GM18526 (cell line): Measurements from ENCODE around the gene CXCL8.

ENCODE experiments used
- POLR2A ChIP-seq: IDR thresholded peaks from 3 replicates; pipeline ENCODE4 v1.6.1; 2011; ENCODE audit not compliant: insufficient read length; ENCODE audit errors: extremely low read depth

CXCL8 gene

DNA sequence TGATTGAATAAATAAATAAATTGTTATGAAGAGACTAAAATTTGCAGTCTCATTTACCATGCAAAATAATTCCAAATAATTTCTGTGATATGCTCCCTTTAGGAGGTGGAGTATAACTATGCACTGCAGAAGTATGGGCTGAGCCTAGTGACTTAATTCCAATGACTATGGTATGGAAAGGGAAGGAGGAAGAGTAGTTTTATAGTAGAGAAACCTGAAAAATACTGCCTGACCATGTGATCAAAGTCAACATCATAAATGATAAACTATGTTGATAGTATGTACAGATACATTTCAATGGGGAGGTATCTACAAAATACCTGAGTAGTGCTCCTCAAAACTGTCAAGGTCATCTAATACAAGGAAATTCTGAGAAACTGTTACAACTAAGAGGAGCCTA is 14.6 kb downstream of the CXCL8 start:
- TF ChIP-seq POLR2A, result no peak

- TF ChIP-seq POLR2A, result no peak
These were observed 19.0 kb downstream of the CXCL8 start for GRCh38 chr4:73759357-73759756.

DNA sequence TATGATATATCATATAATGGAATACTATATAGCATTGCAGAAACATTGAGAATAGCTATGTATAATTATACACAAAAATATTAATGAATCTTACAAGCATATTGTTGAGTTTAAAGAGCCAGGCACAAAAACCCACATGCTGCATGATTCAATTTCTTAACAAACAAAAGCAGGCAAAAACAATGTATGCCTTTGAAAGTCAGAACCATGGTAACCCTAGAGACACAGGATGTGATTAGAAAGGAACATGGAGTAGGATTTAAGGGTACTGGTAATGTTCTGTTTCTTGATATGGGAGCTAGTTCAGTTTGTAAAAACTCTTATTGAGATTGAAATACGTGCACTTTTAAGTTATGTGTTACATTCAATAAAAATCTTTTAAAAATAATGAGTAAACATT is 21.5 kb downstream of the CXCL8 start:
- TF ChIP-seq POLR2A, result no peak

- TF ChIP-seq POLR2A, result no peak
These were observed 22.0 kb downstream of the CXCL8 start for GRCh38 chr4:73762409-73762808.

DNA sequence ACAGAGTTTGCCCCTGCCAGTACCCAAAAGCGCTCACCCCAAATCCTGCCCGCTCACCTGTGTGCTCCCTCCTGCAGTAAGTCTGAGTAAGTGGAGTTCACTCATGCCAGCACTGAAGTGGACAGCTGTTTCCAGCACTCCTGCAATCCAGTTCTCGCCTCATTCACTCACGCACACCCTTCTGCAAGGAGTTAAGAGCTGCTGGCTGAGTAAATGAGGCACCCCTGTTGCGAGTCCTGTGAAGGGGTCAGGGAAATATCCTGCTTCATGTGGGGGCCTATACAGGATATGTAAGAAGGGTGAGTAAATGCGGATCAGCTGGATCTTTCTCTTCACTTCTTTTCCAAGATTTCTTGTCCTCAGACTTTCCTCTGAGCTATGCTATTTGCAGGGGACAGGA is 23.5 kb downstream of the CXCL8 start:
- TF ChIP-seq POLR2A, result no peak

DNA sequence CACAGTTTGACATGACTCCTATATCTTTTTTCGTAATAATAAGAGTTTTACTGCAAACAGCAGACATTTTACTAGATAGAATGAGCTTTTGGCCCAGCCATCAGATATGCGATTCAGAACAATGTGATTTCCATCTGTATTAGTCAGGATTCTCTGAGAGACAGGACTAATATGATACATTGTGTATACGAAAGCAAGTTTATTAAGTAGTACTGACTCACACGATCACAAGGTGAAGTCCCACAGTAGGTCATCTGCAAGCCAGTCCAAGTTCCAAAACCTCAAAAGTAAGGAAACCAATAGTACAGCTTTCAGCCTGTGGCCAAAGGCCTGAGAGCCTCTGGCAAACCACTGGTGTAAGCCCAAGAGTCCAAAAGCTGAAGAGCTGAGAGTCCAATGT is 24.1 kb downstream of the CXCL8 start:
- no peak for TF ChIP-seq POLR2A

GRCh38 chr4:73765296-73765695 is 24.9 kb downstream of the CXCL8 start:
- TF ChIP-seq POLR2A, result no peak

DNA sequence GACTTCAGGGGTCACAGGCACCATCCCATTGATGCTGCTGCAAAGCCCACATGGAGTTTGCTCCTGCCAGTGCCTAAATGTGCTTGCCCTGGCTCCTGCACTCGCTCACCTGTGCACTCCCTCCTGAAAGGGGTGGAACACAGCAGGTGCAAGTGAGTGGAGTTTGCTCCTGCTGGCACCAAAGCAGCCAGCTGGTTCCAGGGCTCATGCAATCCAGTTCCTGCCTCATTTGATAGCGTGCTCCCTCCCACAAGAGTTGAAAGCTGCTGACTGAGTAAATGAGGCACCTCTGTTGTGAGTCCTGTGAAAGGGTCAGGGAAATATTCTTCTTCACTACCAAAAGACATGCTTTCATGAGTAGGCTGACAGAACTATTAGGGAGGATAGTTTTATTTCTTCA is 30.5 kb downstream of the CXCL8 start:
- TF ChIP-seq POLR2A, result no peak

GRCh38 chr4:73772363-73772762 is 32.0 kb downstream of the CXCL8 start:
- no peak for TF ChIP-seq POLR2A

DNA sequence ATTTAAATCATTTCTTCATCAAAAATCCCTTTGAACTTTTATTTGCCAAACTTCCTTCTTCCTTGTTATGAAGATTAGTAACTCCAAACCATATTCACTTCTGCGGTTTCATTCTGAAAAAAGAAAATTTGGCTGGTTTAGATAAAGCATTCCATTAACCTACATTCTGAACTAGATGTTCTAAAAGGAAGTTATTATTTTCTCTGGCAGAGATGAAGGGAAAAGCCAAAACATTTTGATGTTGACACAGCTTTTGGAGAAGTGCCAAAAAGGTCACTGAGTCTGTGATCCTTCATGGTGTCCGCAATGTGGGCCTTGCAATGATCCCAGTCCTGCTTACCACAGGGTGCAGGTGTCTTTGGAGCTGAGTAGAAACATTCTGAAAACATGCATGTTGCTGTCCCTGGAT is 36.0 kb downstream of the CXCL8 start:
- no peak for TF ChIP-seq POLR2A

DNA sequence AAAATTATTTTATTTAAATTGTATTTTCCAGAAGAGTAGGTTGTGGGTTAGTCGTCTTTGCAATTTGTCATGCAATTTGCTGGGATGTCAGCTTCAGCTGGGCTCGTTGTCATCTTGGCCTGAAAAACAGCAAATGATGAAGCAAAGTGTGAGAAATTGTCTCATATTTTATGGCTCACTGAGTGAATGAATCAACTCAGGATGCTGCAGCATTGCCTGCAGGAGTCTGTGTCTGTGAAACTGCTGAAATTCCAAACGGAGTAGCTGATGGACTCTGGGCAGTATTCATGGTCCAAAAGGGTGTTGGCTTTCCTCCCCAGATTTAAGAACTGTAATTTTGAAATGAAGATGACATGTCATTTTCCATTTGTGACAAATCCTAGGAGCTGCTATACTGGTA is 37.2 kb downstream of the CXCL8 start:
- TF ChIP-seq POLR2A, result no peak

- no peak for TF ChIP-seq POLR2A
These were observed 39.9 kb downstream of the CXCL8 start for GRCh38 chr4:73780243-73780642.

- TF ChIP-seq POLR2A, result no peak
These were observed 40.5 kb downstream of the CXCL8 start for GRCh38 chr4:73780834-73781233.

DNA sequence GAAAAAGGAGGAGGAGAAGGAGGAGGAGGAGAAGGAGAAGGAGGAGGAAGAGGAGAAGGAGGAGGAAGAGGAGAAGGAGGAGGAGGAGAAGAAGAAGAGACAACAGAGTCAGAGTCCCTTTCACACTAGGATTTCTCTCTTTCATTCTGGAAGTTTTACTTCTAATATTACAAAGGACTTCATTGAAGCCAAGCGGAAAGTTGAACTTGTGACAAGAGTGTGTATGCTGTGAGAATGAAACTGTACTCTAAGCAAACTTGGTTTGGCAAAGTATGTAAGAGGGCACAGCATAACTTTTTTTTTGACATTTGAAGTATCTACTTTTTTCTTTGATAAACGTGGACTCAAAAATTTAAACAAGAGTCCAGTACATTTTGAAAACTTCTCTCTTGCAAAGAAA is 48.0 kb downstream of the CXCL8 start:
- TF ChIP-seq POLR2A, result no peak
